ENCODE data around the gene MAPK8IP3.

- TF ChIP-seq CTCF (IDR thresholded peaks at IDR 0.05) (no peak), ZFX (IDR thresholded peaks at IDR 0.05; ENCODE audit: borderline replicate concordance) (no peak)
These were observed 15.4 kb downstream of the MAPK8IP3 start for GRCh38 chr16:1721372-1721771.

All from 22Rv1 (cell line).